ENCODE measurements around the gene RTEL1. TPM values are rescaled to one million over a fixed set of nuclear protein-coding genes. Genes with fewer than 3 reads are reported as not detected.

RTEL1 gene
- total and polyA plus RNA-seq, 2 donors (not counting 1 experiment from before 2014, with no cell fraction given) = 15.1 to 32.6 TPM

DNA sequence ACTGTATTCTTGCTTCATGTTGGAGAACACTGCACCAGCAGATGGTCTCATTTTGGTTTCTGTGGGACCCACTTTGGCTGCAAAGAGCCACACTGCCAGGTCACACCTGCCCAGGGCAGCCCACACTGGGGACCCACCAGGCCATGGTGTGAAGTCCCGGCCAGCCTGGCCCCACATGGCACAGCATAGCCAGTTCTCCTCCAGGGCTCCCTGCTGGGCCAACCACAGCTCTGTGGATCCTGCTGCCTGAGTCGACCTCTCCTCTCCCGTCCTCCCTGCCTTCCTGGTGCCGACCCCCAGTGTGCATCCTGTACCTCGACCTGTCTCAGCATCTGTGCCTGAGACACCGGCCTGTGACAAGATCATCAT lies 46.6 kb downstream of the RTEL1 start:
- POLR2A ChIA-PET = no interaction called here
- no peak for TF ChIP-seq CTCF (IDR thresholded peaks at IDR 0.05)
- no peak for TF ChIP-seq EZH2 (IDR thresholded peaks at IDR 0.05; ENCODE audit: borderline replicate concordance, insufficient read depth, low read depth, low read length, poor library complexity, severe bottlenecking)
- Histone ChIP-seq H3K36me3 (replicated peaks in 1 of 2; ENCODE audit: control extremely low read depth in 1 of 2, control insufficient read depth in 1 of 2, extremely low read depth in 1 of 2, insufficient read depth in 2 of 2, low read length in 1 of 2) (peaks cover 0 to 31% of the 10 kb centered on the region in 2 experiments), H4K20me1 (ENCODE audit: control insufficient read depth, insufficient read depth, low read length, poor library complexity, severe bottlenecking) (peaks cover 92% of the 10 kb centered on the region), H3K4me3 (ENCODE audit: control extremely low read depth in 1 of 5, extremely low read depth in 1 of 5, insufficient read depth in 1 of 5, low read depth in 2 of 5, low read length in 4 of 5) (no peak overlapping the region), H3K4me2 (replicated peaks; ENCODE audit: low read depth, low read length, poor library complexity, severe bottlenecking) (no peak overlapping the region), H3K9me3 (ENCODE audit: control extremely low read depth in 1 of 3, control insufficient read depth in 2 of 3, insufficient read depth in 1 of 3, low read length in 2 of 3) (no peaks in the 10 kb centered on the region), H3K27ac (ENCODE audit: low read length in 2 of 2) (no peak overlapping the region), H2AFZ (ENCODE audit: insufficient read depth, low read depth, low read length, poor library complexity, severe bottlenecking) (no peak overlapping the region), H3K9ac (ENCODE audit: low read length) (no peak overlapping the region), H3K27me3 (replicated peaks in 1 of 4; ENCODE audit: control extremely low read depth in 1 of 4, control insufficient read depth in 3 of 4, insufficient read depth in 4 of 4, low read length in 3 of 4) (no peaks in the 10 kb centered on the region), H3K4me1 (ENCODE audit: control insufficient read depth in 2 of 2, insufficient read depth in 2 of 2, low read length in 2 of 2) (peaks cover 21 to 28% of the 10 kb centered on the region in 2 donors), H3K79me2 (ENCODE audit: control insufficient read depth, insufficient read depth, low read length) (peaks cover 96% of the 10 kb centered on the region)
- intact Hi-C loops (cut with micrococcal nuclease) = loop anchor here (5.0 kb wide), 1 partner anchor 358 kb away; the partner anchor contains the start of gene TCEA2
- H3K9me3 Mint-ChIP-seq (ENCODE audit: insufficient read depth) = no peaks in the 10 kb centered on the region
- H3K4me1 Mint-ChIP-seq = peaks cover 23% of the 10 kb centered on the region
- no peak for ATAC-seq (ENCODE audit: low read depth)
- DNase-seq = peak; percentile 12
- 84% methylated on average over 6 of the region's 6 CpGs for WGBS (ENCODE audit: insufficient coverage)
- no peak overlapping the region for H3K27ac Mint-ChIP-seq
- no peak overlapping the region for H3K4me3 Mint-ChIP-seq
- CTCF ChIA-PET = no interaction called here
- H3K27me3 Mint-ChIP-seq = no peaks in the 10 kb centered on the region

- H3K27me3 Mint-ChIP-seq = no peaks in the 10 kb centered on the region
- Histone ChIP-seq H3K27me3 (replicated peaks in 1 of 4; ENCODE audit: control extremely low read depth in 1 of 4, control insufficient read depth in 3 of 4, insufficient read depth in 4 of 4, low read length in 3 of 4) (no peaks in the 10 kb centered on the region), H2AFZ (ENCODE audit: insufficient read depth, low read depth, low read length, poor library complexity, severe bottlenecking) (no peak overlapping the region), H3K4me1 (ENCODE audit: control insufficient read depth in 2 of 2, insufficient read depth in 2 of 2, low read length in 2 of 2) (peaks cover 21 to 28% of the 10 kb centered on the region in 2 donors), H3K79me2 (ENCODE audit: control insufficient read depth, insufficient read depth, low read length) (peaks cover 92% of the 10 kb centered on the region), H3K9ac (ENCODE audit: low read length) (no peak overlapping the region), H3K4me2 (replicated peaks; ENCODE audit: low read depth, low read length, poor library complexity, severe bottlenecking) (no peak overlapping the region), H3K27ac (ENCODE audit: low read length in 2 of 2) (no peak overlapping the region), H3K4me3 (ENCODE audit: control extremely low read depth in 1 of 5, extremely low read depth in 1 of 5, insufficient read depth in 1 of 5, low read depth in 2 of 5, low read length in 4 of 5) (no peak overlapping the region), H3K36me3 (replicated peaks in 1 of 2; ENCODE audit: control extremely low read depth in 1 of 2, control insufficient read depth in 1 of 2, extremely low read depth in 1 of 2, insufficient read depth in 2 of 2, low read length in 1 of 2) (peaks cover 0 to 35% of the 10 kb centered on the region in 2 experiments), H3K9me3 (ENCODE audit: control extremely low read depth in 1 of 3, control insufficient read depth in 2 of 3, insufficient read depth in 1 of 3, low read length in 2 of 3) (no peaks in the 10 kb centered on the region), H4K20me1 (ENCODE audit: control insufficient read depth, insufficient read depth, low read length, poor library complexity, severe bottlenecking) (peaks cover 85% of the 10 kb centered on the region)
- intact Hi-C loops (cut with micrococcal nuclease) = loop anchor here (5.0 kb wide), 1 partner anchor 357 kb away; the partner anchor contains the start of gene TCEA2
- H3K4me3 Mint-ChIP-seq = peak overlapping the region; percentile 32
- ChIA-PET CTCF (interaction anchor here (1.0 to 1.2 kb wide), 3 partner anchors 14 to 168 kb away, joined by 3 read pairs; partner anchors contain the start of genes PTK6 and TPD52L2), POLR2A (interaction anchor here (0.5 kb wide), 1 partner anchor 266 kb away, joined by 7 read pairs; no protein-coding TSS in a partner anchor)
- no peak for ATAC-seq (ENCODE audit: low read depth)
- no peak for TF ChIP-seq EZH2 (IDR thresholded peaks at IDR 0.05; ENCODE audit: borderline replicate concordance, insufficient read depth, low read depth, low read length, poor library complexity, severe bottlenecking)
- TF ChIP-seq CTCF (IDR thresholded peaks at IDR 0.05) = no peak
- WGBS (ENCODE audit: insufficient coverage) = 100% methylated on average over 5 of the region's 8 CpGs
- H3K9me3 Mint-ChIP-seq (ENCODE audit: insufficient read depth) = no peaks in the 10 kb centered on the region
- no peak overlapping the region for H3K27ac Mint-ChIP-seq
- no peak for DNase-seq
- peaks cover 25% of the 10 kb centered on the region for H3K4me1 Mint-ChIP-seq
Observed at GRCh38 chr20:63705232-63706026, 47.3 kb downstream of the RTEL1 start.
